NCI-H82 (cell line): ENCODE measurements around the gene NUP58.

Experiments used
- DNase-seq: peaks from one replicate; lab custom pipeline; 2025; lab: John Stamatoyannopoulos, UW

The NUP58 gene, protein sequence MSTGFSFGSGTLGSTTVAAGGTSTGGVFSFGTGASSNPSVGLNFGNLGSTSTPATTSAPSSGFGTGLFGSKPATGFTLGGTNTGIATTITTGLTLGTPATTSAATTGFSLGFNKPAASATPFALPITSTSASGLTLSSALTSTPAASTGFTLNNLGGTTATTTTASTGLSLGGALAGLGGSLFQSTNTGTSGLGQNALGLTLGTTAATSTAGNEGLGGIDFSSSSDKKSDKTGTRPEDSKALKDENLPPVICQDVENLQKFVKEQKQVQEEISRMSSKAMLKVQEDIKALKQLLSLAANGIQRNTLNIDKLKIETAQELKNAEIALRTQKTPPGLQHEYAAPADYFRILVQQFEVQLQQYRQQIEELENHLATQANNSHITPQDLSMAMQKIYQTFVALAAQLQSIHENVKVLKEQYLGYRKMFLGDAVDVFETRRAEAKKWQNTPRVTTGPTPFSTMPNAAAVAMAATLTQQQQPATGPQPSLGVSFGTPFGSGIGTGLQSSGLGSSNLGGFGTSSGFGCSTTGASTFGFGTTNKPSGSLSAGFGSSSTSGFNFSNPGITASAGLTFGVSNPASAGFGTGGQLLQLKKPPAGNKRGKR

DNA sequence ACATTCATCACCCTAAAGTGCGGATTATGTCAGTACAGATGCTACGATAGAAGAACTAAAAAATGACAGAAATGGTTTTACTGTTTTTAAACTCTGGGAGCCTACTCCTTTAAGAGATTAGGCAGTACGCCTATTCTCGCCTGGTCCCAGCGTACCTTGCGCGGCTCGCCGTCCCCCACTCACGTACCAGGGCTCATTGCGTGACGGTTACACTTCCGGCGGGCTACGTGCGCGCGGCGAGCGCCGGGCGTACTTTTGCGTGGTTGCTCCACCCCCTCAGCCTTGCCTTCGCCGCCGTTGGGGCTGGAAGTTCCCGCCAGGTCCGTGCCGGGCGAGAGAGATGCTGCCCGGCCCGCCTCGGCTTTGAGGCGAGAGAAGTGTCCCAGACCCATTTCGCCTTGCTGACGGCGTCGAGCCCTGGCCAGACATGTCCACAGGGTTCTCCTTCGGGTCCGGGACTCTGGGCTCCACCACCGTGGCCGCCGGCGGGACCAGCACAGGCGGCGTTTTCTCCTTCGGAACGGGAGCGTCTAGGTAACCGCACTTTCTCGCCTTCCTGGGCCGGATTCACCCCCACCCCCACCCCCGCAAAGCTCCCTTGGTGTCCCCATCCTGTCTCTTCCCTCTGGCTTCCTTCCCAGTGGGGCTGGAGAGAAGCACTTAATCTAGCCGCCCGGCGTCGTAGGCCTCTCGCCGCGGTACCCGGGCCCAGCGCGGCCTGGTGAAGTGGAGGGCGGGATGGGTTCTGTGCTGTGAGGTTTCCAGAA is at the start of gene NUP58:
Gene NUP58 (plus strand): TSS at position 279 of the 767 bp plus-strand sequence. CDS start 149 bp downstream, at position 428.
- DNase-seq: peak; percentile 98

DNA sequence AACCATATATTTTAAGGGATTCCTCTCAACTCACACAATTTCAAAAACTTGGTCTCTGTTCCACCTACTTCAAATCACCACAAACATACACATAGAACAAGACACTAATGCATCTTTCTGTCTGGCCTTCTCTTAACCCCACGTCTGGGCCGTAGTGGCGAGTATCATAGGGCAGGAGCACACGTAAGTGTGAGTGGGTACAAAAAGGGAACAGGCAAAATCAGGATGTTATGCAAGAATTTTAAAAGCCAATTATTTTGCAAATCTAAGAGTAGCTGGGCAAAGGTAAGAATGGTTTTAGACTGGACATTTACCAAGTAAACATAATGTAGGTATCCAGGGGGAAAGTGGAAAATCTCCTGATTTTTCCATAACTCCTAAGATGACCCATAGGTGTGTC is 49.2 kb upstream of the NUP58 start:
- DNase-seq: no peak

DNA sequence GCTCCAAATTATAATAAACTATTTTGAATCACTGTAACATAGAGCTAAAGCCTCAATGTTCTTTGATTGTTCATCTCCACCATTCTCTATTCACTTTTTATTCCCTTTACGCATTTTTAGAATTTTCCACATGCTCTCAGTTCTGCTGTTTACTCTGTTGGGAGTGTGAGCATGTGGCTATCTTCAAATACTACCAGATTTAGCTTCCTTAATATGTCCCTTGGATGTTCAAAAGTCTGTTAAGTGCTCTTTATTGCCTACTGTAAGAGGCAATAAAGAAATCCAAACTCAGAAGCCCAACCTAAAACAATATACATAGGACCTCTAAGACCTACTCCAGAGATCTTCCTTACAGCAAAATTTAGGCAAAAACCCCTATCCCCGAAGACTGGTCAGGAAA is 48.7 kb upstream of the NUP58 start:
- DNase-seq: no peak

GRCh38 chr13:25253702-25254101 is 47.7 kb upstream of the NUP58 start:
- no peak for DNase-seq

DNA sequence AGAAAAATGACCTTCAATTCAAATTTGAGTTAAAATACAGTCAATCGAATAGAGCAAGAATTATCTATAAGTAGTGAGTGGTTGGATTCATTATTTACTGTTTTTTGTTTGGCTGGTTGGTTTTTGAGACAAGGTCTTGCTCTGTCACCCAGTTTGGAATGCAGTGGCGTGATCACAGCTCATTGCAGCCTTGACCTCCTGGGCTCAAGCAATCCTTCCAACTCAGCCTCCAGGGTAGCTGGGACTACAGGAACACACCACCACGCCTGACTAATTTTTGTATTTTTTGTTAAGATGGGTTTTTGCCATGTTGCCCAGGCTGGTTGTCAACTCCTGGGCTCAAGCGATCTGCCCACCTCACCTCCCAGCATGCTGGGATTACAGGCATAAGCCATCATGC is 39.2 kb upstream of the NUP58 start:
- DNase-seq: no peak

DNA sequence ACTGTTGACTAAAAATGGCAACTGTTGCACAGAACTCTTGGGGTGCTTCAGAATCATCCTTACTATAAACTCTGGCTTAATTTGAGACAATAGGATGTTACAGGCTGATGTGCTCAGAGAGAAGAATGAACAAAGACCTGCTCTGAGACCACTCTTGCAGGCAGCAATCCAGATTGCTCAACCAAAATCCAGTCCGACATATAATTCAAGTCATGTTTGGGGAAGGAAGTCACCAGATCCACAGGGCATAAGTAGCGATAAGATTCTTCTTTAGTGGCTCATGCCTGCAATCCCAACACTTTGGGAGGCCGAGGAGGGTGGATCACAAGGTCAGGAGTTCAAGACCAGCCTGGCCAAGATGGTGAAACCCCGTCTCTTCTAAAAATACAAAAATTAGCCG is 34.7 kb upstream of the NUP58 start:
- DNase-seq: no peak

- peak; percentile 39 for DNase-seq
Observed at GRCh38 chr13:25267715-25268114, 33.7 kb upstream of the NUP58 start.

DNA sequence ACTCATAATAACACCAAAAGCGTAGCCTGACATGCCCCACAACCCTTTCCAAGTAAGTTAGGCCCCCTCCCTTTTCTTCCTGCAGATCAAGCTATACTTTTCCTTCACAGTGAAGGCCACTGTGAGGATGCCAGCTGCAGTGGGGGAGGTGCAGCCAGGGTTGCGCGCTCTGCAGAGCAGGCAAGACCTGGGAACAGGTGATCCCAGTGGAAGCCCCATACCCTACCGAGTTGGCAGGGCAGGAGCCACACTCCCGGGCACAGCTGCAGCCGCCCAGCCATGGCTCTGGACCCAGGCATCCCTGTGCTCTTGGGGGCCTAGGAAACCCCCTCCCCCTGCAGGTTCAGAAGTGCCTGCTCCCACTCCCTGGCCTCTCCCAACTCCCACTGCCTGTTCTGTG is 32.9 kb upstream of the NUP58 start:
- DNase-seq: peak; percentile 39

DNA sequence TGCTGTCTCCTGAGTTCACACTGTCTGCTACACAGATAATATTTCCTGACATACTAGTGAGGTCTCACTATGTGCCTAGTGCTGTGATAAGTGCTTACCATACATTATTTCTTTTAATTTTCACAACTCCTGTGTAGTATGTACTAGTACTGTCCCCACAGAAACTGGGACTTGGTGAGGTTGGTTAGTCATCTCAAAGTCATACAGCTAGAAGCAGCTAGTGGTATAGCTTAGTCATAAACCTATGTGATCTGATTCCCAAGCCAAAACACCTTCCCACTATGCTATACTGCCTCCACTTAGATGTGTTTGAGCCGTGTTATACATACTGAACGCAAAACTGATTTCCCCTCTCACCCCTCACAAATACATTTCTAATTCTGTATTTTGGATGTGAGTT is 24.7 kb upstream of the NUP58 start:
- DNase-seq: no peak

DNA sequence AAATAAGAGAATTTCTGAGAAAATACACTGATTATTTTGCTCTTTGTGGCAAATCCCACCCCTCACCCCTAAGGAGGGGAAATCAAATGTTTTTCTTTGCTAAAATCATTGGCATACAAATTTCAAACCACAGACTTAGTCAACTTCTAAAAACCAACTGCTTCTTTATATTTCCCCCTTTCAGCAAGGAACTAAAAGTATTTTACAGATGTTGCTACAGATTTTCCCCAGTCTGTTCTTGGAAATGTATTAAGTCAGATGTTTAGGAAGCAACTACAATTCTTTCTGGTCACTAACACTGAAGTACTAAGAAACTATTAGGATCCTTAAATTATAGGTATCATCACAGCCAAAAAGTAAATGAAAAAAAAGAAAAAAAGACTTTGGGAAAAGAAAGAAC is 21.0 kb upstream of the NUP58 start:
- DNase-seq: no peak

GRCh38 chr13:25281193-25281934 is 20.1 kb upstream of the NUP58 start:
- no peak for DNase-seq

DNA sequence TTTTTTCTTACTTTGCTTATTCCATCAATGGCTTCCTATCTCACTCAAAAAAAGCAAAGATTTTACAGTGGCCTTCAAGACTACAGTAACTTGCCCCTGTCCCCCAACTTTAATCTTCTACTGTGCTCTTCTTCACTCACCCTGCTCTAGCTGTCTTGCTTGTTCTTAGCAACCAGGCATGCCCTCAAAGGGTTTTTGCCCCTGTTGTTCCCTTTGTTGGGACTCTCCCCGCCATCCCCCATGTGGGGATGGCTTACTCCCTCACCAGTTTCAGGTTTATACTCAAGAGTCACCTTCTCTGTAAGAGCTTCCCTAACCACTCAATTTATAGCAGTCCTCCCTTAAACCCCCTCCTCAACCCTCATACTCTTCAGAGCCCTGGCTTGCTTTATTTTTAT is 19.5 kb upstream of the NUP58 start:
- no peak for DNase-seq

DNA sequence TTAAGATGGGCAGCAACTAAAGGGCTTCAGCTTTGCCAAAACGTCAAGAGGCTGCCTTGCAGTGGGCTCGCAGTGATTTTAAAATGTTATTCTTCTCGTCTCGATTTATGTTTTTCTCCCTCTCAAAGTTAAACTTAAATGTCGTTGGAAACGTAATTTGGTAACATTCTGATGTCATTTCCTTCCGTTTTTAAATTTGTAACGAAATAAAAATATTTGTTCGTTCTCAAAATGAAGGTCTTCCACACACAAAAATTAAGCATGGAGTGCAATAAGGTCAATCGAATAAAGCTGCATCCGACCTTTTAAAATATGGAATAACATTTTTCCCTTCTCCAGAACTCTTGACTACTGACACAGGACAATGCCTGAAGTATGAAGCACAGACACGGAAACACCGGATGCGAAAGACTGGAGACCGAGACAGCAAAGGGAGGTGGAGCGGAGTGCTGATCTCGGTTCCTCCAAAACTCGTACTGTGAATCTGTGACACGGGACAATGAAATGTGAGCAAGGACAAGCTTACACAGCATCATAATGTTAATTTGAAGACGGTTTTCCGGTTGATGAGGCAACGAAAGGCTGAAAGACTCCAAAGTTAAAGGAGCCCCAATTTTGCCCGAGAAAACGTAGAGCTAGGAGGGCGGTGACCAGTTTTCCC is 15.0 kb upstream of the NUP58 start:
- DNase-seq: peak; percentile 62

GRCh38 chr13:25286969-25287961 is 14.2 kb upstream of the NUP58 start, which contains the start of gene MTMR6:
TSS of gene MTMR6 (minus strand) at chr13:25287488. CDS start at chr13:25287247, 241 bp downstream.
- peak; percentile 96 for DNase-seq

GRCh38 chr13:25288966-25289365 is 12.5 kb upstream of the NUP58 start:
- DNase-seq: no peak

GRCh38 chr13:25291691-25292090 is 9.7 kb upstream of the NUP58 start:
- DNase-seq: peak; percentile 97

DNA sequence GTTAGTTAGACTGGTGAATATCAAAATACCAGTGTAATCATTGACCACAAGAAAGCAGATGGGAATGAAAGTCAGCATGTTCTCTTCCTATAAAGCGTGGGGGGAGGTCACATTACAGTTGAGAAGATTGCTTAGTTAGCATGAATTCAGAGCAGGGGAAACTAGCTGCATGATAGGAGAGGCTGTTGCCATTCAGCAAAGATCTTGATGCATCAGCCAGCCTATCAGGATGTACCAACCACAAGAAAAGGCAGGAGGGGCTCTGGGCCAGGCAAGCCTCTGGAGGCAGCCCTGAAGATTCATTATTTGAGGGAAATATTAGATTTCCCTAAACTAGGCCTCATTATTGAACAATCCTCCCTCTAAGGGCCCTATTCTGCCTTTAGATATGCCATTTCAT is 9.1 kb upstream of the NUP58 start:
- peak; percentile 97 for DNase-seq

DNA sequence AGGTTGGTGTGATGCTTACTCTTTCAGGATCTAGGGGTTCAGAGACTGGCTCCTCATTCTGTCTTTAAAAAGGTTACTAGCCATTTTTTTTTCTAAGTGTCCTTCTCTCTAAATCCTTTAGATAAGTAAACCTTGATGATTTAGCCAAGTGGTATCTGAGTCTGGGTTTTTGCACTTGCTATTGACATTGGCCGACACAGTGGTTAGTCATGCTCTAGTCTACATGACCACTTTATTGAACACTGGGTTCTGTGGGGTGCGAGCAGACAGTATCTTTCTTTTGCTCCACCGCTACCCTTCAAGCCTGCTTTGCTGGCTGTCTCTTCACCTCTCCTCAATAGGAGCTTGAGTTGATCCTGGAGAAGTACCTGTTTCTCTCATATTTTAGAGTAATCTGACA is 6.2 kb upstream of the NUP58 start:
- DNase-seq: no peak

DNA sequence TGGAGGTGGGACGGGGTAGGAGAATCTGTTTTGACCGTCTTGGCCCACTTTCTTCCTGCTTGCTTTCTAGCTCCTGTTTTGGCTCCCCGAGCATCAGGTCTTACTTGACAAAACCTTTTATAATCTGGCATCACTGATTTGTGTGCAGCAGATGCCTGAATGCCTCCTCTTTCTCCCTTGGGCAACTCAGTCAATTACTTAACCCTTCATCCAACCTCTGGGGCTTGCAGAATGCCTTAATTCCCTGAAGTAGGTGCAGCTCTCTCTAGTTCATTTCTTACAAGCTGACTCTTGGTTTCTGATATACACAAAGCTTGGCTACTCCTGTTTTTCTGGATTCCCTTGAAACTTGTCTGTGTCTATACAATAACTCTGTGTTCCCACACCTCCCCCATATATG is 5.7 kb upstream of the NUP58 start:
- DNase-seq: peak; percentile 94

DNA sequence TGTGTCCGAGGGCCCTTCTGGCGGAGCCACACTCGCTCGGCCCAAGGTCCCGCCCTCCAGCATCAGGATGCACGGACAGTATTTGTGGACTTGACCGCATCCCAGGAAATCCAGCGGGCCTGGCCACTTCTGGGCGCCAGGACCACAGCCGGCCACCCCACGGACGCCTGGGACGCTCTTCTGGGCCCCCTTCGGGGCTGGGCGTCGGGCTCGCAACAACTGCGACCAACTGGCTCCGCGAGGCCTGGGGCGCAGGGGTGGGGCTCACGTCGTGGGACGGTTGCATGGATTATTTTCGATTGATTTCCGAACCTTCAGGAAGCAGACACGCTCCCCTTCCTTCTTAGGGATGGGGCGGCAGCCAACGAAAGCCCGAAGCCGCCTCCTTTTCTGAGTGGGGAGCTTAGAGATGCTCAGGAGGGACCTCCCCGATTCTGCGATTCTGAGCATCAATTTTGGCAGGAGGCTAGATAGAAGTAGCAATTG is 521 bp upstream of the NUP58 start:
- no peak for DNase-seq
